Panc1 (cell line): ENCODE results near the gene DNAJA4.

Experiments
- CTCF ChIP-seq: fragments of 450-650 bp; IDR thresholded peaks from 2 replicates; pipeline ENCODE4 v1.5.1; 2017; ENCODE audit warnings: mild to moderate bottlenecking
- POLR2AphosphoS5 ChIP-seq: IDR thresholded peaks from 2 replicates; pipeline ENCODE4 v1.6.1; 2012; ENCODE audit warnings: mild to moderate bottlenecking, low read depth, low read length, moderate library complexity
- REST ChIP-seq, 2 experiments: IDR thresholded peaks; 2 replicates each; pipeline ENCODE4 v1.6.1; 2011 to 2012; ENCODE audit warnings: low read depth in 2 of 2, control low read depth in 1 of 2, low read length in 1 of 2, mild to moderate bottlenecking in 1 of 2, moderate library complexity in 1 of 2; ENCODE audit not compliant: insufficient read depth in 1 of 2
- SIN3A ChIP-seq: IDR thresholded peaks from 2 replicates; pipeline ENCODE4 v1.6.1; 2012; ENCODE audit warnings: low read depth, mild to moderate bottlenecking, low read length, moderate library complexity, borderline replicate concordance; ENCODE audit not compliant: insufficient read depth
- TCF7L2 ChIP-seq: IDR thresholded peaks from 2 replicates; pipeline ENCODE4 v1.6.1; 2011; ENCODE audit warnings: mild to moderate bottlenecking, low read depth, low read length, inconsistent platforms

- TF ChIP-seq CTCF (no peak), REST (IDR thresholded peaks at IDR 0.05; ENCODE audit: insufficient read depth in 1 of 2, low read depth in 2 of 2, low read length in 1 of 2) (no peak), POLR2AphosphoS5 (no peak), TCF7L2 (no peak), SIN3A (no peak)
These were observed 56.7 kb downstream of the DNAJA4 start for GRCh38 chr15:78321041-78321570.
